ENCODE measurements around the gene BRMS1. TPM values are rescaled to one million over a fixed set of nuclear protein-coding genes. Genes with fewer than 3 reads are reported as not detected.
A peak's percentile ranks its signal among the peaks of the same experiment; 100 is the strongest.

BRMS1 gene
- total and polyA plus RNA-seq, 8 donors = 19.5 to 34.3 (median 25.6) TPM

DNA sequence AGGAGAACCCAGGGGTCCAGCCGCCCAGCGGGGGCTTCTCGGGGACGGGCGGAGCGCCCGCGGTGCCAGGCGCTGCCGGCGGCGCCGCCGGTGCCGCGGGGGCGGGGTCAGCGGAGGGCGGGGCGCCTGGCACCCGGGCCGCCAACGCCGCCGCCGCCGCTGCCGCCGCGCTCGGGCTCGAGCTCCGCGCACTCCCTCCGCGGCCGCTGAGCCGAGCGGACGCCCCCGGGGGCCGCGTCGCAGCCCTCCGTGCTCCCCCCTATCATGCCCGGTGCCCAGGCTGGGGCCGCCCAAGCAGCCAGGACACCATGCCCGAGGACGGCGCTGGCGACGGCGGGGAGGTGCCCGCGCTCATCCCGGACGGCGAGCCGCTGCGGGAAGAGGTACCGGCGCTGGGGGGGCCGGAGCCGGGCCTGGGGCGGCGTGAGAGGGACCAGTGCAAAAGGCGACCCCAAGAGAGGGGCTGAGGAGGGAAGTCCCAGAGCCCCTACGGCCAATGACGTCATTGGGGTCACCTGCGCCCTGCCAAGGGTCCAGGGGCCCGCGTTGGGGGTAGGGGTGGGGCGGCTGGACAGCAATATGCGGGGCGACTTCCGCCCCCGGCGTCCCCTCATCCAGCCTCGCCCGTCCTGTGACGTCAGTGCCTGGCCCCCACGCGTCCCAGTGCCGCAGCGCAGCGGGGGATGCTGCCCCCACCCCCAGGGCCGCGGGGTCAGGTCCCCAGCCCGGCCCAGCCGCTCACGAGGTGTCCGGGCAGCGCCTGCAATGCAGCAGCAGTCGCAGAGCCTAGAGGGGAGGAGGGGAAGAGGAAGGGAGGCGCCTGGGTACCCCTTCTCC is 53.0 kb downstream of the BRMS1 start, which contains the start of gene TMEM151A:
Gene TMEM151A (plus strand): TSS at position 189 of the 837 bp plus-strand sequence. CDS start 120 bp downstream, at position 309.
- H3K36me3 ChIP-seq = no peaks in the 10 kb centered on the region
- H3K27ac ChIP-seq = no peak within 1 kb of the TSS
- DNase-seq (peak in 1 of 4 donors; percentile 85), ATAC-seq (no peak)
- TF ChIP-seq, protein P1, sequence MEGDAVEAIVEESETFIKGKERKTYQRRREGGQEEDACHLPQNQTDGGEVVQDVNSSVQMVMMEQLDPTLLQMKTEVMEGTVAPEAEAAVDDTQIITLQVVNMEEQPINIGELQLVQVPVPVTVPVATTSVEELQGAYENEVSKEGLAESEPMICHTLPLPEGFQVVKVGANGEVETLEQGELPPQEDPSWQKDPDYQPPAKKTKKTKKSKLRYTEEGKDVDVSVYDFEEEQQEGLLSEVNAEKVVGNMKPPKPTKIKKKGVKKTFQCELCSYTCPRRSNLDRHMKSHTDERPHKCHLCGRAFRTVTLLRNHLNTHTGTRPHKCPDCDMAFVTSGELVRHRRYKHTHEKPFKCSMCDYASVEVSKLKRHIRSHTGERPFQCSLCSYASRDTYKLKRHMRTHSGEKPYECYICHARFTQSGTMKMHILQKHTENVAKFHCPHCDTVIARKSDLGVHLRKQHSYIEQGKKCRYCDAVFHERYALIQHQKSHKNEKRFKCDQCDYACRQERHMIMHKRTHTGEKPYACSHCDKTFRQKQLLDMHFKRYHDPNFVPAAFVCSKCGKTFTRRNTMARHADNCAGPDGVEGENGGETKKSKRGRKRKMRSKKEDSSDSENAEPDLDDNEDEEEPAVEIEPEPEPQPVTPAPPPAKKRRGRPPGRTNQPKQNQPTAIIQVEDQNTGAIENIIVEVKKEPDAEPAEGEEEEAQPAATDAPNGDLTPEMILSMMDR (IDR thresholded peaks at IDR 0.05) = no peak
- peak within 1 kb of the TSS in 1 of 2 donors; percentile 39 for H3K4me3 ChIP-seq
- peaks cover 16 to 33% of the 10 kb centered on the region in 2 donors for H3K4me1 ChIP-seq
- peaks cover 19 to 72% of the 10 kb centered on the region in 2 donors for H3K27me3 ChIP-seq
- intact Hi-C loops (cut with DNase I) = no loop called here
- no peaks in the 10 kb centered on the region for H3K9me3 ChIP-seq

DNA sequence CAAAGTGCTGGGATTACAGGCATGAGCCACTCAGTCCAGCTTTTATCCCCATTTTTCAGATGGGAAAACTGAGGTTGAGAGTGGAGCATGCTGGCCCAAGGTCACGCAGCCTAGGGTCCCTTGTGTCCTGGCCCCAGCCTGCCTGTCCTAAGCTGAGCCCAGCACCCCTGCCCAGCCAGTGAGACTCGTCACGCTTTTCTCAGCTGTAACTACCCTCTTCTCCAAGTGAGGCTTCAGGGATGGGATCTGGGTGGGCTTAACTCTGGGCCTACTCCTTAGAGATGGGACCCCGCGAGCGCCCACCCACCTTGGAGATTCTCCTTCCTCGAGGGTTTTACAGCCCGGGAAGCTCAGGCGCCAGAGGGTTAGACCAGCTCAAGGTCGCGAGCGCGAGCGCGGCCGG is 53.6 kb downstream of the BRMS1 start:
- H3K27me3 ChIP-seq = peaks cover 19 to 66% of the 10 kb centered on the region in 2 donors
- DNase-seq (no peak), ATAC-seq (no peak)
- H3K36me3 ChIP-seq = no peaks in the 10 kb centered on the region
- H3K9me3 ChIP-seq = no peaks in the 10 kb centered on the region
- H3K4me3 ChIP-seq = peak overlapping the region in 1 of 2 donors; percentile 39
- intact Hi-C loops (cut with DNase I) = no loop called here
- no peak overlapping the region for H3K27ac ChIP-seq
- TF ChIP-seq, protein P1 (IDR thresholded peaks at IDR 0.05) = no peak
- H3K4me1 ChIP-seq = peaks cover 16 to 33% of the 10 kb centered on the region in 2 donors

DNA sequence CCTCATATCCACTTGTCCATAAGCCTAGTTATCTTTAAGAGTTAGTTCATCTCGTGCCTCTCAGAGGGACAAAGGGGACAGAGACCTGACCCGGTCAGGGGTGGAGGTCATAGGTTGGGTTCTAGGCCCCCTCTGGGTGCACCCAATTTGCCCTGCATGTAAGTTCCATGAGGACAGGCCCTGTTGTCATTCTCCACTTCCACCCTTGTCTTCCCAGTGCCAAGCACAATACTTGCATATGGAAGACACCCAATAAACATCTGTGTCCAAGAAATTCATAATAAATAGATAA is 54.6 kb downstream of the BRMS1 start:
- DNase-seq (no peak), ATAC-seq (no peak)
- Histone ChIP-seq H3K36me3 (peaks cover 0 to 1% of the 10 kb centered on the region in 2 donors), H3K27me3 (peaks cover 19 to 56% of the 10 kb centered on the region in 2 donors), H3K4me1 (peaks cover 16 to 33% of the 10 kb centered on the region in 2 donors), H3K9me3 (no peaks in the 10 kb centered on the region), H3K4me3 (peak overlapping the region in 1 of 2 donors; percentile 69), H3K27ac (no peak overlapping the region)
- intact Hi-C loops (cut with DNase I) = no loop called here
- TF ChIP-seq, protein P1 (IDR thresholded peaks at IDR 0.05) = no peak

DNA sequence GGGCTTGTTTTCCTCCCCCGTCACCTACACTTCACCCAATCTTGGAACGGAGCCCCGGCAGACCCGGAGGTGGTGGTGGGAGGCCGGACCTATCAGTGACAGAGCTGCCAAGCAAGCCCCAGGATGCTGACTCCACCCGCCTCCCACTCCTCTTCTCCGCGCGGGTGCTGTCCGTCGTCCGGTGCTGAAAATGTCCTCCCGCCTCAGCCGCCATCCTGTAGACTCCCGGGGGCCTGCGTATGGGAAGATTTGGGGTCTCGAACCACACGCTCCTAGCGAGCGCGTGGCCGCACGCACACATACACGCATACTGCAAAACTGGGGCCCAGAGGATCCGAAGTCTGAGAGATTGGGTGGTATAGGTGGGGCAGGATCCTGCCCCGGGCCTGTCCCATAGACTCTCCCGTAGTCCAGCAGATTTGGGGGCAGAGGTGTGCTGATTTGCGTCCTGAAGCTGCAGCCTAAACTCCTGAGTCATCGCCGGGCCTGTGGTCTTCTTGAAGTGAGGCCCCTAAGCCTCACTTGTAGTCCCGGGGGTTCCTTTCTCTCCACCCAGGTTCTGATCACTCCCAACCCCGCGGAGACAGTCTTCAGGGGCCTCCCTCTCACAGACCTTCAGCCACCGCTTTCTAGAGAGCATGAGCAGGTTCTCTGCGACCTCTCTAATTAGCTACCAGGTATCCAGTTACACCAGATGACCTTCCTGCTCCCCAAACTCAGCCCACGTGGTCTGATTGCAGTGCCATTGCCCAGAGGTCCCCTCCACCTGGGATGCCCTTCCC is 55.2 kb downstream of the BRMS1 start:
- Histone ChIP-seq H3K27ac (peak overlapping the region; percentile 89 to 92), H3K9me3 (no peaks in the 10 kb centered on the region), H3K4me1 (peaks cover 16 to 33% of the 10 kb centered on the region in 2 donors), H3K27me3 (peaks cover 19 to 50% of the 10 kb centered on the region in 2 donors), H3K36me3 (peaks cover 0 to 7% of the 10 kb centered on the region in 2 donors), H3K4me3 (peak overlapping the region; percentile 69 to 75)
- TF ChIP-seq, protein P1 (IDR thresholded peaks at IDR 0.05) = no peak
- peak in 3 of 4 donors; percentile 83 to 90 (median 83) for DNase-seq
- intact Hi-C loops (cut with DNase I) = no loop called here
- ATAC-seq = peak; percentile 77
